HL-60/S4 treated with phorbol 12-myristate 13-acetate at 8.2 ng/mL for 4 days and 3 days (cell line): Measurements from ENCODE around the gene ITIH4.

Experiments used
- in situ Hi-C: fragments of 300-500 bp; cut with MboI; formaldehyde crosslinking; loops from 2 replicates; pipeline ENCODE4 v1.15.0; 2022; ENCODE audit warnings: low sequenced_read_pairs

ITIH4 gene

DNA sequence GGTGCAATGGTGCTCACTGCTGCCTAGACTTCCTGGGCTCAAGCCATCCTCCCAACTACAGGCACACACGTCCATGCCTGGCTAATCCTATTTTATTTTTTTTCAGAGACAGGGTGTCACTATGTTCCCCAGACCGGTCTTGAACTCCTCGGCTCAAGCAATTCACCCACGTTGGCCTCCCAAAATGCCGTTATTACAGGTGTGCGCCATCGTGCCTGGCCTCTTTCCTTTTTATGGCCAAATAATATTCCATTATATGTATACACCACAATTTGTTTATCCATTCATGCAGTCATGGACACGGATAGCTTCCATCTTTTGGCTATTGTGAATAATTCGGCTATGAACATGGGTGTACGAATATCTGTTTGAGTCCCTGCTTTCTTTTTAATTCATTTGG lies 58.8 kb downstream of the ITIH4 start:
- in situ Hi-C loops: no loop called here

GRCh38 chr3:52771334-52771681 lies 59.2 kb downstream of the ITIH4 start:
- in situ Hi-C loops: no loop called here

GRCh38 chr3:52770496-52771333 lies 59.8 kb downstream of the ITIH4 start, which contains the start of gene NEK4:
Gene NEK4 (minus strand): TSS chr3:52770940. CDS start chr3:52770746, 194 bp downstream.
- in situ Hi-C loops: no loop called here

DNA sequence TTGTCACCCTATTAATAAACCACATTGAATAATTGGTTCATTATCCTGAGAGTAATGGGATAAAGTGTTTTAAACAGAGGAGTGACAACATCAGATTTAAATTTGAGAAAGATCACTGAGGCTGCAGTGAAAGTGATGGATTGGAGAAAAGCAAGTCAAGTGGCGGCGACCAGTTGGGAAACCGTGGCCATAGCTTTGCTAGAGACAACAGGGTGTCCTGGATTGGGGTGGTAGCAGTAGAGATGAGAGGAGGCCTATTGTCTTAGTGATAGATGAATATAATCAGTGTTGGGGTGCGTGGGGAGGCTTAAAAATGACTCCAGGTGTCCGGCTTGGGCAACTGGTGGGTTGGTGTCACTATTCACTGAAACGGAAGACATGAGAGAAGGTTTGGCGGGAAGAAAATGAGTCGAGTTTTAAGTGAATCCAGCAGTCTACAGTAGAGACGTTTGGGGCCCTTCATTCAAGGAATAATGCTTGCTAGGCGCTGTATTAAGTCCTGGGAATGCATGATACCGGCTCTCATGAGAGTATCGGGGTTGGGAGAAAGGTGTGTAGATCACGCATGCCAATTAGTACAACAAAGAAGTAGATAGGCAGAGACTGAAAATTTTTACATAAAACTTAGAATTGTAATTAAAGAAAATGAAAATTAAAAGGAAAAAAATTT lies 60.6 kb downstream of the ITIH4 start:
- in situ Hi-C loops: no loop called here

DNA sequence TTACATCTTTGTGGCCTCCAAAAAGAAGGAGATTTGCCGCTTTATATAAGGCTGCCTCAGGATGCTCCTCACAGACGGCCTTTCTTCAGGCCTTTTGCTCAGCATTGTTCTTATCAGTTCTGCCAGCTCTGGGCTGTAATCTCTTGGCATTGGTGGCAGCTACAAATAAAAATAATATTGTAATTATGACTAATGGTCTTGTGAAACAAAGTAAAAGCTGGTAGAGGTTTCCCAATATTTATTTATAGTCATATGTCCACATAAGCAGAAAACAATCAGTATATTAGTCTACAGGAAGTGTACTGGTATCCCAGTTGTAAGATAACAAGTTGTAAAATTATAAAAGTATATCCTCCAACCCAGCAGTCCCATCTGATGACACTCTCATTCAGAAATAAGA lies 67.0 kb downstream of the ITIH4 start:
- in situ Hi-C loops: no loop called here
